HG03066 (cell line): ENCODE data around the gene SERPINA5.

Experiments
- ATAC-seq: cut with Tn5 transposase; IDR thresholded peaks from one replicate; pipeline ENCODE4 v1.9.1; 2021; ENCODE audit warnings: low read depth; ENCODE audit not compliant: unreplicated experiment

SERPINA5 gene, protein sequence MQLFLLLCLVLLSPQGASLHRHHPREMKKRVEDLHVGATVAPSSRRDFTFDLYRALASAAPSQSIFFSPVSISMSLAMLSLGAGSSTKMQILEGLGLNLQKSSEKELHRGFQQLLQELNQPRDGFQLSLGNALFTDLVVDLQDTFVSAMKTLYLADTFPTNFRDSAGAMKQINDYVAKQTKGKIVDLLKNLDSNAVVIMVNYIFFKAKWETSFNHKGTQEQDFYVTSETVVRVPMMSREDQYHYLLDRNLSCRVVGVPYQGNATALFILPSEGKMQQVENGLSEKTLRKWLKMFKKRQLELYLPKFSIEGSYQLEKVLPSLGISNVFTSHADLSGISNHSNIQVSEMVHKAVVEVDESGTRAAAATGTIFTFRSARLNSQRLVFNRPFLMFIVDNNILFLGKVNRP

DNA sequence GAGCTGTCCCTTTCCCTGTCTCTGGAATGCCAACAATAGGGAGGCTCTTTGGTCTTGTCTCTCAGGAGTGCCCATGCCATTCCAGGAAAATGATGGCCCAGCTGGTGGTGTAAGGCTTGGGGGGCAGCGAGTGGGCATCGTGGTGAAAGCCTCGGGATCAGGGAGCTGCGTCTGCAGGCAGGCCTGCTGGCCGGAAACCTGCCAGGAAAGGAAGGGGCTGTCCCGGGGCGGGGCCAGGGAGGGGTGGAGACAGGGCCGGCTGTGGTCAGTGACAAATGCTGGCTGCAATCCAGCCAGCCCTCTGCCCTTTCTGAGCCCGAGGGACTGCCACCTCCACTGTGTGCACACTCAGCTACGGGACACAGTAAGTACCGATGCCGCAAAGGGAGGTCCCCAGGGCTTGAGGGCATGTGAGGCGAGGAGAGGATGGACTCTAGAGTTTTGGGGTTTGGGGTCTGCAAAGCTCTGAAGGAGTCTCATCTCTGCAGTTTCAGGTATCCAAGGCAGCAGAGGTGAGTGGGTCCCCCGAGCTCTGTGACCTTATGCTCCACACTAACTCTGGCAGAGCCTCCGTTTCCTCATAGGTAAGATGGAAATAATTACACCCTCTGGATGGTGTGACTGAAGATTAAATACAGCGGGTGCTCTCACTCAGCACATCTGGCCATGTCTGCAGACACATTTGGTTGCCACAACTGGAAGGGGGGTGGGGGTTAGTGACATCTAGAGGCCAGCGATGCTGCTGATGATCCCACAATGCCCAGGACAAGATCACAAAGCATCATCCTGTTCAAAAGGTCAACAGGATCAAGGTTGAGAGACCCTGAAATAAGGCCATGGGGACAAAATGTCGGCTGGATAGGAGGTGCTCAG, at the start of gene SERPINA5:
SERPINA5 (plus strand) TSS at position 300 of the 873 bp plus-strand sequence. CDS start 5,937 bp downstream, outside the sequence.
- no peak for ATAC-seq

DNA sequence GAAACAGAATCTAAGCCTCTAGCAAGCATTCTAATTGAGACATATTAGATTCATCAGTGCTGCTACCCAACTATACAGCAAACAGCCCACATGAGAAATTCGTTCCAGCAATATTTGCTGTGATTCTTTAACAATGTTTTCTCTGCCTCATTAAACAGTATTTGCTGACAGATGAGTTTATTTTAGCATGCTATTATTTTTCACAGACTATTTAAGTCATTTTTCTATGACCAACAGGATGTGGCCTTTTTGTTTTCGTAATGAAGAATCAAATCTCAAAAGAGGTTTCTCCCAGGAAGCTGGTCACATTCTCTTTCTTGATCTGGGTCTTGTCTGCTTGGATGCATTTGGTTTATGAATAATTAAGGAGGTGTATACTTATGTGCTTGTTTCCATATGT, 48.8 kb upstream of the SERPINA5 start:
- ATAC-seq = no peak

DNA sequence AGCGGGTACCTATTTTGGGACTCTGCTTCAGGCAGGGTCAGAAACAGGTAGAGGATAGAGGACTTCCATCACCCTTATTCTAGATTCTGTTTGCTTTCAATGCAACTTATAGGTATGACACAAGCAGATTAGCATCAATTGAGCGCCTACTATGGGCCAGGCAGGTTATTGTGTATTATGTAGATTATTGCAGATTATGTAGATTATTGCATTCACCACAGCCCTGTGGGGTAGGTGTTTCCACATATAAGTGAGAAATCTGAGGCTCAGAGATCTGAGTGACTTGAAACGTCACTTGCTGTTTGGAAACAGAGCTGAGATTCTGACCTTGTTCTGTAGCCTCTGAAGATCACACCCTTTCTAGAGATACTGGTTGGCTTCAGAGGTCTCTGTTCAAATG, 45.7 kb upstream of the SERPINA5 start:
- ATAC-seq = no peak

DNA sequence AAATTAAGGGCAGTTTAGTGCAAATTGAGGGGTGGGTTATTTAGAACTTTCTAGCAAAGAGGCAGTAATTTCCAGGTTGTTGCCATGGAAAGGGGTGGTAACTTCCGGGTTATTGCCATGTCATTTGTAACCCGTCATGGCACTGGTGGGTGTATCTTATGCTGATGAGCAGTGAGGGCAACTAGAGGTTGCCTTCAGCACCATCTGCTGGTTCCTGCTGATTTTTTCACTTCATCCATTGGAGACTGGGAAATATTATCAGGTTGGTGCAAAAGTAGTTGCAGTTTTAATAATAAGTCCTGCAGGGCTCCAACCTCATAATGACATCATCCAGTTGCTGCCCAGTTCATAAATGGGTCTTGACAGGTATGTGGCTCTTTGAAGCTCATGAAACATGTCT, 44.4 kb upstream of the SERPINA5 start:
- no peak for ATAC-seq

DNA sequence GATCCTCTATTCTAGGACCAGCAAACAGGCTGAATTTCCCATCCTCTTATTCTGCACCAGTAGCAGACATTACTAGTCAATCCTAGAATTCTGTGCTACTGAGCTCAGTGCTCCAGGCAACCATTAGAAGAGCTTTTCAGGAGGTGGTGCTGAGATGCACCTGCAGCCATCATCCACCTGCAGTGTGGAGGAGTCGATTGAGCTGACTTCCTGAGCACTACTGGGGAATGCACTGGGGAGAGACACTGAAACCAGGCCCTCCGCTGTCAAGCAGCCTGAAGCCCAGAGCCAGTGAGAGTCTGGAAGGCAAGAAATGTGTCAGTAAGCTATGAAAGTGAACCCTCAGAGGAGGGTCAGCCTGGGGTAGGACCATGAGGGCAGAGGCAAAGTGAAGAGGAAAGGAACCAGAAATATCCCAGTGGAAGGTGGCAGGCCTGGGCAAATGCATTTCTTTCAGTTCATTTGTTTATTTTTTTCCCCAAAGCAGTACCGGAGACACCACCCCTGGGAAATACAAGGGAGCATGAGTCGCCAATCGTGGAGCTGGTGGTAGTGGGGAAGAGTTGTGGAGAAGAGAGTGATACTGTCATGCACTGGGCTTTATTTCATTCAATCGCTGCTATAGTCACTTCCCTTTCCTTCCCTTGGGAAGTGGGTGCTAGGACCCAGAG, 43.0 kb upstream of the SERPINA5 start:
- no peak for ATAC-seq

DNA sequence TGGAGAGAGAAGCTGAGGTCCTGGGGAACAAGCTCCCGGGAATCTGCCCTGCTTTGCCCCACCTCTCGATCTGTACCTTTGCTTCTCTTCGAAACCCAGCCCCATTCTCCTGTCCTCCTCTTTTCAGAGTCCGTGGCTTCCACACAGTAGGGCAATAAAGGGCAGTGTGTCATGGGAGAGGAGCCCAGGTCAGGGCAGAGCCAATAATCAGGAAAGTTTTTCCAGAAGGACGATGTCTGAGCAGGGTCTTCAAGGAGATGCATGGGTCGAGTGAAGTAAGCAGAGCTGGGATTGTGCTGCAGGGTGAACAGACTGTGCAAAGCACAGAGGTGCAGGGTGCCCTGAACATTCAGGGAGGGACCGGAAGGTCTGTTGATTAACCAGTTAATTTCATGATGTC, 42.0 kb upstream of the SERPINA5 start:
- ATAC-seq = no peak

DNA sequence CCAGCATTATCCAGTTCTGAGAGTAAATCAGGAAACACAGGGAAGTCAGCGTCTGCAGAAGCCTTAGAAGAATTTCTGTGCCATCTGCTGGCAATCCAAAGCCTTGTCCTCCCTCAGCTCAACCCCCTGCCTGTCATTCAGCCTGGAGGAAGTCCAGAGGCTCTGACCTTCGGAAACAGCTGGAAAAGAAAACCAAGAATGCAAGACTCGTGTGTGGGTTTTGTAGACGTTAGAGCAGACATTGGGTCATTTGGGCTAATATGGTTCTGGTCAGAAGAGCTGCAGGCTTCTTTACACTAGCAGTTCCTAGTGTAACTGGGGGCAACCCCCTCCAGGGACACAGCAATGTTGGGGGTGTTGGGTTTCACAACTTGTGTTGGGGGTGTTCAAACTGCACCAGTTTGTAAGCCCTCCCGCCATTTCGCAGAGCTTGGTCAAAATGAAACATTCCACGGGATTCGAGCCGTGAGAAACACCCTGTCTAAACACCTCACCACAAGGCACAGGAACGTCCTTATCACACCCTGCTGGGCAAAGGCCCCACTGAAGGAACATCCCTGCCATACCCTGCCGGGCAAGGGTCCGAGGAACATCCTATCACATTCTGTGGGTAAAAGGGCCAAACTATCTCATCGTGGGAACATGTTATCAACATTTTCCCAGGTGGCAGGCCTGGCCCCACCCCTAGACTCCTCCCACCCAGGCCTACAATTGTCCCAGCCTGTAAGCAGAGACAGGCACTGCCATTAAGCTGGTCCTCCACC, 41.0 kb upstream of the SERPINA5 start:
- no peak for ATAC-seq

DNA sequence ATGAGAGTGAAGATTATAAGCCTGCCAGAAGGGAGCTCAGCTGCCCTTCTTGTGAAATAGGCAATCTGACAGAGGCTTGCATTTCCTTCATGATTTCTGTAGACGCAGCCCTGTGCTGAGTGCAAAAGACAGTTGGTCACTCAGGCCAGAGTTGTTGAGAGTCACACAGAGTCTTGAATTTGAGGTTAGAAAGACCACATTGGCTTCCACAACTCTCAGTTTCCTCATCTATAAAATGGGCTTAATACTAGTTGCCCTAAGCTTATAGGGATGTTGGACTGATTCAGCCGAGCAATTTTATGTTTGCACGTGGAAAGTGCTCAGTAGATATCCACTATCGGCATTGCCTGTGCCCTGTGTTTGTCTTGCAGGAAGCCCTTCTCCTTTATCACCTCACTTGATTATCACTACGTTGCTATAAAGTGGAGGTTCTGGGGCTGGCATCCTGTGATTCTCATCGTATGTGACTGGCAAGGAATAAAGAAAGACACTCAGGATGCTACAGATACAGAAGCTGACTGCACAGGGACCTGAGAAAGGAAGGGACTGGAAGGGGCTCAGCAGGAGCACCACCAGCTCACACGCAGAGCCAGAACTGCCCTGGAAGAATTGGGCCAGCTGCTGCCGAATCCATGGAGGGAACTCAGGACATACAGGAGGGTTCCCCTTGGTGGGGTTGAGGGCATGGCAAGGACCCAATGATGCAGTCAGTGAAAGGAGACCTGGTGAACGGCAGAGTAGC, 39.8 kb upstream of the SERPINA5 start:
- no peak for ATAC-seq

DNA sequence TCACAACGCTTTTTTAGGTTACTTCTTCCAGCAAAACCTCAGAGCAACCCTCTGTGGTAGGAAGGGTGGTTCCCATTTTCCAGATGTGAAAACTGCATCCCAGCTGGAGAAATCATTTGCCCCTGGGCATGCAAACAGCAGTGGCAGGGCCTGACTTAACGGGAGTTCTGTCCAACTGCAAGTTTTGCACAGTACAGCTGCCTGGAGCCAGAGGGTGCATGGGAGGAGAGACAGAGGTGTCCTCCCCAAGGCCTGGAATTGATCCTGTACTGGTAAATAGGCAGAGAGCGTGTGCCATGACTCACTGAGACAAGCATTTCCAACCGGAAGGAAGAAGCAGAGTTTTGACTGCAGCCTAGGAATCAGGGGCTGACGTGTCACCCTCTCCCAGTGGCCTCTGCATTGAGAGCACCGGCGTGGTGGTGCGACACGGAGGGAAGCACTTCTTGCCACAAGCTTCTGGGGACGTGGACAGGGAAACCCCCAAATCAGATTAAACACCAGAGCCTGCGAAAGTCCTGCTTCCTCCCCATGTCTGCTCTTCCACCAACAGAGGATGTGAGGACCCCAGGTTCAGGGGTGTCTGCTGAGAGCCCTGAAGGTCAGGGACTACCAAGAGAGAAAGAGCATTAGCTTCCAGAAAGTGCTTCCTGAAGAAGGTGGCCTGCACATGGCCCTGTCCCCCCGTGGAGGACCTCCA, 39.0 kb upstream of the SERPINA5 start:
- no peak for ATAC-seq

DNA sequence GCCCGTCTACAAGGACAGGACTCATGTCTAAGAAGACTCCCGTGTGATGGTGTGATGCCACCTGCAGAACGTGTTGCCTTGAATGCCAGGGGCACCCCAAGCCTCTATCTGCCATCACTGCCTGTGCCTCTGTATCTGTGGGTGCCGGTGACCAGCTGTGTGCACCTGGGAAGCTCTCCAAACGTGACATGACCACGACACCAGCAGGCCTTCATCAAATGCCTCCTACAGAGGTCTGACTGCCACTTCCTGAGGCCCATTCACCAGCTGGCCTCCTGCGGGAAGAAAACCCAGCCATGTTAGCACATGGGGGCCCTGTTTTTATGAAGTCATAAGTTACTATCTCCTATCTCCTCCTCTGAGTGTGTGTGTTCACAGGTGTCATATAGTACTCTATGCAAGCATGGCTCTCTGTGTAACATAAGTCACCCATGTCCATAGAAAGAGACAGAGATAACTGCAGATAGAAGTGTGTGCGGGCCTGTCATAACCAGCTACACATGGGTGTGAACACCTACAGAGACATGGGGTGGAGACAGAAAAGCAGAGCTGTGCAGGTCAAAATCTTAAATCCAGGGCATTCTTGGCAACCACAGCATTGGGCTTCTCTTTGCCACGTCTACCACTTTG, 38.3 kb upstream of the SERPINA5 start:
- ATAC-seq = no peak

DNA sequence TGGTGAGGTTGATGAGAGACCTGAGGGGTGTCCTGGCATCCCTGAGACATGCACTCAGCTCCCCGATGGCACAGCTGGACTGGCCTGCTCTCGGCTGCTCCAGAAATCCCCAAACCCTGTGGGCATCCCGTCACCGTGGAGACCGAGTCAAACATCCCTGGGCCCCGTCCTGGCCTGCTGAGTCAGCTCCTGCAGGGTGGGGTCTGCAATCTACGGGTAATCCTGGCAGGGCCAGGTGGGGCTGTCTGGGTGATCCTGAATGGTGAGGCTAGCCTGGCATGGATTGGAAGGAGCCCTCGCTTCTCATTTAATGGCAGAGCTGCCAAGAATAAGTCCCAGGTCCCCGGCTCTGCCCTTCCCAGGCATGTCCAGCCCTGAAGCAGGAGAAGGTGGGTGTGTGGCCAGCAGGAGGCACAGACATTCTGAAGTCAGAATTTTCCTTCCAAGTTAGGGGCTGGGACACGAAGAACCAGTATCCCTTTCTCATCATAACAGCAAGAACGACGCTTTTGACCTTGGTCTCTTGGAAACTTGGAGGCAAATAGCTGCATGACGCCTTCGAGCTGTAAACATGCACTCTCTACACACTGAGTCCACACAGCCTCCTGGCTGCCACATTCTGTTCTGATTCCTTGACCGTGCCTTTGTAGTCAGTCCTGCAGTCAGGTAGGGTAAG, 37.6 kb upstream of the SERPINA5 start:
- no peak for ATAC-seq

DNA sequence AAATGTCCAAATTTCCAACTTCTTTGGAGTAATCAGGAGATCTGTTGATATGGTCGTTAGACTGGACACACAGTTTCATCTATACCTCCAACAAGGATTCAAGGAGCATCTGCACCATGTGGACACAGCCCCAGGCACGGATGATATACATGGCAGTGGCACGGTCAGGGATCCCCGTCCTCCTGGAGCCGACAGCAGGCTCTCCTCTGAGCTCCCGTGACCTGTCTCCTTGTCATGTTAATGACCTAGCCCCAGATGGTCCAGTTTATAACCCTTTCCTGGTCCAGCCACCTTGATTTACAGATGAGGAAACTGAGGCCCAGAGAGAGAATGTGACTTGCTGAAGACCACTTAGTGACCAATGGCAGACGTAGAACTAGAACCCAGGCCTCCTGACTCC, 36.5 kb upstream of the SERPINA5 start:
- no peak for ATAC-seq

DNA sequence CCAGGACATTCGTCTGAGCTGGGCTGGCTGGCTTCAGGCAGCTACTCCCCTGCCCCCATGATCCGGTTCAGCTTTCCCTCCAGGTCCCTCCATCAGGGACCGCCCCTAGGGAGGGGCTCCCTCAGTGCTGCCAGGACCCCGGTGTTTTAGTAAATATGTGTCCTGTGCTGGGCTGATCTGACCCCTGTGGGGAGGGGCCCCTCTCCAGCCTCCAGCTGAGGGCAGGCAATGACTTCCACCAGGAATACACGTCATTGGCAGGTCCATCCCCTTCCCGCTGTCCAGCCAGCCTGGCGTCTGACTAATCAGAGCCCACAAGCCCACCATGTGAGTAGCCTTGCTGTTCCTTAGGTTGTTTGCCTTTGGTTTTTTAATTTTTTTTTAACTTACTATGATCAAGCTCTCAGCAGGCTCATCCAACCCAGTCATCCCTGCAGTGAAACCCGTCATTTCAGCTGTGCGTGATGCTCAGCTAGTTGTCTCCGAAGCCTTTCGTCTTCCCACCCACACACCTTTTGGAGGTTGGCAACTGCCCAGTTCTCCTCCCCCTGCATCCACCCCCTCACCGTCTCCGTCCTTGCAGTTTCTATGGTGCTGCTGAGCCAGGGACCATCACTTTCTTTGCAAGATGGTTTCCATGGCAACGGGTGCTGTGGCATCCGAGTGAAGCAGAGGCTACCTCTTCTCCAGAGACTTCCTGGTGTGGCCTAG, 35.9 kb upstream of the SERPINA5 start:
- ATAC-seq = no peak

DNA sequence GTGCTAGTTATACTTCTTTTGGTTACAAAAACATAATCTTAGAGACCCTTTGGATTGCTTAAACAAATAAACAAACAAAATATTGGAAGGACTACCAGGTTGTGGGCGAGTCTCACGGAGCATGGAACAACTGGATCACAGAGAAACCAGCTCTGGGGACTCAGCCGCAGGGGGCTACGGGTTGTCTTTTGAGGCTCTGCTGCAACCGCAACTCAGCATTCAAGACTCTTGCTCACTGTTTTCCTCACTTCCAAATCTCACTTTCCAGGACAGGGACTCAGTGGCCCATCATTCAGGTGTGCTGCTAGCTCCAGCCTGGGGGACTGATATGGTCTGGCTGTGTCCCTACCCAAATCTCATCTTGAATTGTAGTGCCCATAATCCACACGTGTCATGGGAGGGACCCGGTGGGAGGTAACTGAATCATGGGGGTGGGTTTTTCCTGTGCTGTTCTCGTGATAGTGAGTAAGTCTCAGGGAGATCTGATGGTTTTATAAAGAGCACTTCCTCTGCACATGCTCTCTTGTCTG, 34.0 kb upstream of the SERPINA5 start:
- no peak for ATAC-seq

DNA sequence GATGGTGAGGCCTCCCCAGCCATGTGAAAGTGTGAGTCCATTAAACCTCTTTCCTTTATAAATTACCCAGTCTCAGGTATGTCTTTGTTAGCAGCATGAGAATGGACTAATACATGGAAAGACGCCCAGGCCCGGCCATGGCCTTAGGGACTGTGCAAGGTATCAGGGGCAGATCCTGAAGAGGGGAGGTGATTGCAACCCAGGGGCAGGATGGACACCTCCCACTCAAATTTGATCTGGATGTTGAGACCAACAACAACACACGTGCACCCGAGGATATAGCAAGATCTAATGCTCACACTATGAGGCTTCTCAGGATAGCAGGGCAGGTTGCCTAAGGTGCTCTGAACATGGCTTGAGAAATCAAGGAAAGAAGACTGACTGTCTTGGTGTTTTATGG, 33.5 kb upstream of the SERPINA5 start:
- ATAC-seq = no peak

DNA sequence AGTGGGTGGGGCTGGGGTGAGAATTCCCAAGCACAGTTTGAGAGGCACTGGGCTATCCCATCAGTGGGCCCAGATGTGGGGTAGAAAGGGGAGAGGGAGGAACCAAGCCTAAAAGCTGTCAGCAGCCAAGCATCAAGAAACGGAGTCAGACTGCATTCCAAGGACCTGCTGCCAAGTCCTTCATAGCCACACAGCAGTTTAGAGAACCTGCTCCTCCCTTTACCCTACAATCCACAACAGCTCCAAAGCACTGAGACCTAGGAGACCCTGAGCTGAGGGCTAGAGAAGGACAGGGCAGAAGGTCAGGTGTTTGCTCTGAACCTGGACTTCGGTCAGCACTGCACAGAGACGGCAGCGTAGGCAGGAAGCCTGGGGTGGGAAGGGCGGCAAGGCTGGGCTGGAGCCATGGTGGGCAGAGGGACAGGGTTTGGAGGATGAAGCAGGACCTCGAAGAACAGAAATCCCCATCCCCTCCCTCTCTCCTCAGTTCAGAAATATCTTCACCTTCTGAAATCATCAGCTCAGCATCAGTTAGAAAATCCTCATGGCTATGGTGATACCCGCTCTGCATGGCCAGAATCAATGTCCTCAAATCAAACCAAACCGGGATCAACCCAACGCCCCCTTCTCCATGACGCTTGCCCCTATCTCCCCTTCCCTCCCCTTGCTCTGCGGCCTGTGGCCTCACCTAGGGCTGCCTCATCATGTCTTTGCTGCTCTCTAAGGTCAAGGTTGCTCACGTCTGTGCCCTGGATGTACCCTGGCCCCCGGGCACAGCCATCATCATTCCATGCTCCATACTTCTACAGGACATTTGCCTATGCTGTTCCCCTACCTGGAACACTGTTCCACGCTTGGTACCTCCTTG, 32.9 kb upstream of the SERPINA5 start:
- ATAC-seq = no peak
